Thyroid gland (tissue), 4 donors: ENCODE measurements around the gene FANCG. TPM values are rescaled to one million over a fixed set of nuclear protein-coding genes. Genes with fewer than 3 reads are reported as not detected.

Experiments used
- DNase-seq, 2 donors: peaks; one replicate each; pipeline ENCODE4 v3.0.0-alpha.2; 2019
- H3K27ac ChIP-seq, 3 donors: fragments of 200-600 bp; sonication (generic); 1 replicate in 2 of 3; 2 replicates in 1 of 3; pipeline ENCODE4 v1.5.1; 2016 to 2019; ENCODE audit warnings: mild to moderate bottlenecking in 1 of 3, moderate library complexity in 1 of 3
- H3K27me3 ChIP-seq: fragments of 200-600 bp; sonication (generic); one replicate; pipeline ENCODE4 v1.5.1; 2019
- H3K36me3 ChIP-seq, 2 donors: fragments of 200-600 bp; sonication (generic); one replicate each; pipeline ENCODE4 v1.5.1; 2016 to 2019
- H3K4me1 ChIP-seq, 2 donors: fragments of 200-600 bp; sonication (generic); one replicate each; pipeline ENCODE4 v1.5.1; 2017 to 2019
- H3K4me3 ChIP-seq, 3 donors: fragments of 200-600 bp; sonication (generic); replicated peaks in 1 of 3; 1 replicate in 2 of 3; 2 replicates in 1 of 3; pipeline ENCODE4 v1.5.1; 2016; ENCODE audit warnings: mild to moderate bottlenecking in 1 of 3
- H3K9me3 ChIP-seq: fragments of 200-600 bp; sonication (generic); one replicate; pipeline ENCODE4 v1.5.1; 2017
- CTCF ChIP-seq, 6 experiments: fragments of 200-600 bp in 3 of 6; fragments of 450-650 bp in 3 of 6; sonication (generic) in 3 of 6; IDR thresholded peaks; one replicate each; pipeline ENCODE4 v1.5.1; 2016 to 2019; ENCODE audit warnings: antibody characterized with exemption in 6 of 6, mild to moderate bottlenecking in 2 of 6, inconsistent platforms in 1 of 6, moderate library complexity in 1 of 6
- POLR2A ChIP-seq, 2 donors: fragments of 450-650 bp; IDR thresholded peaks; one replicate each; pipeline ENCODE4 v1.6.1; 2017; ENCODE audit warnings: antibody characterized with exemption in 2 of 2, mild to moderate bottlenecking in 2 of 2, moderate library complexity in 1 of 2
- WGBS, 2 donors: methylation state at CpG; one replicate each; pipeline ENCODE4 v1.1.5; 2017; 5-methylcytosine and 5-hydroxymethylcytosine counted together
- intact Hi-C: fragments of 100-400 bp; cut with DNase I; formaldehyde crosslinking; loops from one replicate; pipeline ENCODE4 v1.15.1; 2023
- total RNA-seq, 4 donors: library from RNA; depleted of rRNA; stranded (reverse); fragments of >200 nt; gene quantifications; one replicate each; pipeline ENCODE4 v1.2.3, GENCODE V29; 2016

The FANCG gene
- total RNA-seq, 4 donors from 2014 or later: 8.6 to 13.8 (median 11.8) TPM

- TF ChIP-seq POLR2A (IDR thresholded peaks at IDR 0.05) (peak; percentile 76 to 97), CTCF (IDR thresholded peaks at IDR 0.05) (no peak)
- WGBS, 2 donors: 12 to 27% methylated on average over 9 to 18 of the region's 54 CpGs
- peak; percentile 98 to 99 for DNase-seq
- intact Hi-C loops: loop anchor here (1.0 to 5.0 kb wide), 2 partner anchors 28 to 80 kb away; no protein-coding TSS in a partner anchor
- Histone ChIP-seq H3K4me3 (peak within 1 kb of the TSS; percentile 82 to 100 (median 98)), H3K27ac (peak within 1 kb of the TSS; percentile 96 to 100 (median 100)), H3K27me3 (no peaks in the 10 kb centered on the region), H3K9me3 (no peaks in the 10 kb centered on the region), H3K36me3 (peaks cover 1 to 8% of the 10 kb centered on the region in 2 donors), H3K4me1 (peaks cover 22 to 32% of the 10 kb centered on the region in 2 donors)
Observed at GRCh38 chr9:35072461-35073278, 7.1 kb downstream of the FANCG start, which contains the start of gene VCP. Gene VCP (minus strand): TSS chr9:35072625. CDS start chr9:35072353, 272 bp downstream.

- H3K4me3 ChIP-seq: peak overlapping the region; percentile 82 to 100 (median 98)
- peaks cover 9 to 15% of the 10 kb centered on the region in 2 donors for H3K36me3 ChIP-seq
- peak overlapping the region; percentile 96 to 100 (median 100) for H3K27ac ChIP-seq
- intact Hi-C loops: loop anchor here (5.0 kb wide), 1 partner anchor 80 kb away; no protein-coding TSS in a partner anchor
- 0% methylated on average over 5 to 8 of the region's 79 CpGs for WGBS, 2 donors
- H3K9me3 ChIP-seq: no peaks in the 10 kb centered on the region
- peak in 1 of 2 donors; percentile 27 for TF ChIP-seq POLR2A (IDR thresholded peaks at IDR 0.05)
- peak in 2 of 6 experiments; percentile 10 to 26 for TF ChIP-seq CTCF (IDR thresholded peaks at IDR 0.05)
- H3K27me3 ChIP-seq: no peaks in the 10 kb centered on the region
- peaks cover 22 to 32% of the 10 kb centered on the region in 2 donors for H3K4me1 ChIP-seq
- peak; percentile 87 to 90 for DNase-seq
Observed at GRCh38 chr9:35071814-35072460, 7.8 kb downstream of the FANCG start.

GRCh38 chr9:35070823-35071813 lies 8.6 kb downstream of the FANCG start:
- H3K36me3 ChIP-seq: peaks cover 17 to 23% of the 10 kb centered on the region in 2 donors
- H3K27me3 ChIP-seq: no peaks in the 10 kb centered on the region
- peak overlapping the region; percentile 96 to 100 (median 100) for H3K27ac ChIP-seq
- intact Hi-C loops: loop anchor here (5.0 kb wide), 1 partner anchor 79 kb away; no protein-coding TSS in a partner anchor
- DNase-seq: peak; percentile 48 to 50
- H3K9me3 ChIP-seq: no peaks in the 10 kb centered on the region
- peak overlapping the region; percentile 82 to 100 (median 98) for H3K4me3 ChIP-seq
- H3K4me1 ChIP-seq: peaks cover 22 to 32% of the 10 kb centered on the region in 2 donors
- TF ChIP-seq CTCF (IDR thresholded peaks at IDR 0.05): no peak
- no peak for TF ChIP-seq POLR2A (IDR thresholded peaks at IDR 0.05)
- 2% methylated on average over 14 to 20 of the region's 20 CpGs for WGBS, 2 donors

- Histone ChIP-seq H3K27me3 (no peaks in the 10 kb centered on the region), H3K4me1 (peaks cover 22 to 32% of the 10 kb centered on the region in 2 donors), H3K36me3 (peaks cover 38 to 44% of the 10 kb centered on the region in 2 donors), H3K4me3 (no peak overlapping the region), H3K9me3 (no peaks in the 10 kb centered on the region), H3K27ac (no peak overlapping the region)
- TF ChIP-seq POLR2A (IDR thresholded peaks at IDR 0.05) (no peak), CTCF (IDR thresholded peaks at IDR 0.05) (no peak)
- no peak for DNase-seq
- WGBS, 2 donors: 82 to 83% methylated on average over 4 of the region's 4 CpGs
- intact Hi-C loops: no loop called here
Observed at GRCh38 chr9:35069020-35069419, 10.7 kb downstream of the FANCG start.
